ENCODE results near the gene ARHGEF12. TPM values are rescaled to one million over a fixed set of nuclear protein-coding genes. Genes with fewer than 3 reads are reported as not detected.

ARHGEF12 gene
- total and polyA plus RNA-seq, 2 experiments from 2014 or later, result 9.0 to 38.9 TPM

DNA sequence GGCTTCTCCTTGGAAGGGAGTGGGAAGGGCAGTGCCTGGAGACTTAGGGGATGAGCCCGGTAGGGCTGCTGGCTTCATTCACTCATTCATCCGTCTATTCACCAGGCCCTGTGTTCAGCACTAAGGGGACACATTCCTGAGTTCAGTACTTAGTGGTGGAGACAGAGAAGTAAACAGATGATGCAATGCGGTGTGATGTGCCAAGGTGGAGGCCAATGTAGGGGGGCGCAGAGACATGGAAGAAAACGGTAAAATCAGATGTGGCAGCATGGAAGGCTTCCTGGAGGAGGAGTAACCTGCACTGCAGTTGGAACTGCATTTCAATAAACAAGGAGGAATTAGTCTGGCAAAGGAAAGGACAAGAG lies 196.6 kb downstream of the ARHGEF12 start:
- Histone ChIP-seq H3K27ac (ENCODE audit: low read depth) (no peak overlapping the region), H3K36me3 (ENCODE audit: insufficient read depth) (no peaks in the 10 kb centered on the region), H3K4me2 (no peak overlapping the region), H3K9me2 (ENCODE audit: insufficient read depth) (no peaks in the 10 kb centered on the region), H3K79me2 (replicated peaks; ENCODE audit: insufficient read depth) (no peaks in the 10 kb centered on the region), H3K4me1 (ENCODE audit: insufficient read depth) (no peaks in the 10 kb centered on the region; the same call in 1 of the 2 replicates), H3K27me3 (ENCODE audit: insufficient read depth) (no peaks in the 10 kb centered on the region), H4K20me1 (replicated peaks; ENCODE audit: insufficient read depth) (no peaks in the 10 kb centered on the region), H2AFZ (no peak overlapping the region), H3F3A (replicated peaks; ENCODE audit: low read depth) (no peaks in the 10 kb centered on the region), H3K4me3 (no peak overlapping the region)
- peak; percentile 33 for ATAC-seq
- Mint-ChIP-seq H3K27ac (0 out of 2 replicates have a peak overlapping the region, but pooled peaks have one; percentile 1), H3K4me3 (no peak overlapping the region), H3K9me3 (peaks cover 7% of the 10 kb centered on the region; the same call in 2 of the 3 replicates), H3K27me3 (ENCODE audit: insufficient read depth, low read depth, poor library complexity) (peaks cover 12% of the 10 kb centered on the region), H3K36me3 (ENCODE audit: low read depth) (no peaks in the 10 kb centered on the region; the same call in 2 of the 3 replicates), H3K4me1 (peaks cover 8% of the 10 kb centered on the region)
- no peak for DNase-seq (ENCODE audit: low spot score)
- TF ChIP-seq JUNB (IDR thresholded peaks at IDR 0.05; ENCODE audit: unreplicated experiment), result no peak
- TF ChIP-seq STAT1 (IDR thresholded peaks at IDR 0.05; ENCODE audit: unreplicated experiment), result no peak
- TF ChIP-seq NANOG (IDR thresholded peaks at IDR 0.05; ENCODE audit: borderline replicate concordance), result no peak
- TF ChIP-seq, protein P1, sequence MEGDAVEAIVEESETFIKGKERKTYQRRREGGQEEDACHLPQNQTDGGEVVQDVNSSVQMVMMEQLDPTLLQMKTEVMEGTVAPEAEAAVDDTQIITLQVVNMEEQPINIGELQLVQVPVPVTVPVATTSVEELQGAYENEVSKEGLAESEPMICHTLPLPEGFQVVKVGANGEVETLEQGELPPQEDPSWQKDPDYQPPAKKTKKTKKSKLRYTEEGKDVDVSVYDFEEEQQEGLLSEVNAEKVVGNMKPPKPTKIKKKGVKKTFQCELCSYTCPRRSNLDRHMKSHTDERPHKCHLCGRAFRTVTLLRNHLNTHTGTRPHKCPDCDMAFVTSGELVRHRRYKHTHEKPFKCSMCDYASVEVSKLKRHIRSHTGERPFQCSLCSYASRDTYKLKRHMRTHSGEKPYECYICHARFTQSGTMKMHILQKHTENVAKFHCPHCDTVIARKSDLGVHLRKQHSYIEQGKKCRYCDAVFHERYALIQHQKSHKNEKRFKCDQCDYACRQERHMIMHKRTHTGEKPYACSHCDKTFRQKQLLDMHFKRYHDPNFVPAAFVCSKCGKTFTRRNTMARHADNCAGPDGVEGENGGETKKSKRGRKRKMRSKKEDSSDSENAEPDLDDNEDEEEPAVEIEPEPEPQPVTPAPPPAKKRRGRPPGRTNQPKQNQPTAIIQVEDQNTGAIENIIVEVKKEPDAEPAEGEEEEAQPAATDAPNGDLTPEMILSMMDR (conservative IDR thresholded peaks at IDR 0.05; ENCODE audit: low read depth in 2 of 2), result no peak
- TF ChIP-seq, protein P2, sequence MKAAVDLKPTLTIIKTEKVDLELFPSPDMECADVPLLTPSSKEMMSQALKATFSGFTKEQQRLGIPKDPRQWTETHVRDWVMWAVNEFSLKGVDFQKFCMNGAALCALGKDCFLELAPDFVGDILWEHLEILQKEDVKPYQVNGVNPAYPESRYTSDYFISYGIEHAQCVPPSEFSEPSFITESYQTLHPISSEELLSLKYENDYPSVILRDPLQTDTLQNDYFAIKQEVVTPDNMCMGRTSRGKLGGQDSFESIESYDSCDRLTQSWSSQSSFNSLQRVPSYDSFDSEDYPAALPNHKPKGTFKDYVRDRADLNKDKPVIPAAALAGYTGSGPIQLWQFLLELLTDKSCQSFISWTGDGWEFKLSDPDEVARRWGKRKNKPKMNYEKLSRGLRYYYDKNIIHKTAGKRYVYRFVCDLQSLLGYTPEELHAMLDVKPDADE (IDR thresholded peaks at IDR 0.05), result no peak
- TF ChIP-seq, protein P3, sequence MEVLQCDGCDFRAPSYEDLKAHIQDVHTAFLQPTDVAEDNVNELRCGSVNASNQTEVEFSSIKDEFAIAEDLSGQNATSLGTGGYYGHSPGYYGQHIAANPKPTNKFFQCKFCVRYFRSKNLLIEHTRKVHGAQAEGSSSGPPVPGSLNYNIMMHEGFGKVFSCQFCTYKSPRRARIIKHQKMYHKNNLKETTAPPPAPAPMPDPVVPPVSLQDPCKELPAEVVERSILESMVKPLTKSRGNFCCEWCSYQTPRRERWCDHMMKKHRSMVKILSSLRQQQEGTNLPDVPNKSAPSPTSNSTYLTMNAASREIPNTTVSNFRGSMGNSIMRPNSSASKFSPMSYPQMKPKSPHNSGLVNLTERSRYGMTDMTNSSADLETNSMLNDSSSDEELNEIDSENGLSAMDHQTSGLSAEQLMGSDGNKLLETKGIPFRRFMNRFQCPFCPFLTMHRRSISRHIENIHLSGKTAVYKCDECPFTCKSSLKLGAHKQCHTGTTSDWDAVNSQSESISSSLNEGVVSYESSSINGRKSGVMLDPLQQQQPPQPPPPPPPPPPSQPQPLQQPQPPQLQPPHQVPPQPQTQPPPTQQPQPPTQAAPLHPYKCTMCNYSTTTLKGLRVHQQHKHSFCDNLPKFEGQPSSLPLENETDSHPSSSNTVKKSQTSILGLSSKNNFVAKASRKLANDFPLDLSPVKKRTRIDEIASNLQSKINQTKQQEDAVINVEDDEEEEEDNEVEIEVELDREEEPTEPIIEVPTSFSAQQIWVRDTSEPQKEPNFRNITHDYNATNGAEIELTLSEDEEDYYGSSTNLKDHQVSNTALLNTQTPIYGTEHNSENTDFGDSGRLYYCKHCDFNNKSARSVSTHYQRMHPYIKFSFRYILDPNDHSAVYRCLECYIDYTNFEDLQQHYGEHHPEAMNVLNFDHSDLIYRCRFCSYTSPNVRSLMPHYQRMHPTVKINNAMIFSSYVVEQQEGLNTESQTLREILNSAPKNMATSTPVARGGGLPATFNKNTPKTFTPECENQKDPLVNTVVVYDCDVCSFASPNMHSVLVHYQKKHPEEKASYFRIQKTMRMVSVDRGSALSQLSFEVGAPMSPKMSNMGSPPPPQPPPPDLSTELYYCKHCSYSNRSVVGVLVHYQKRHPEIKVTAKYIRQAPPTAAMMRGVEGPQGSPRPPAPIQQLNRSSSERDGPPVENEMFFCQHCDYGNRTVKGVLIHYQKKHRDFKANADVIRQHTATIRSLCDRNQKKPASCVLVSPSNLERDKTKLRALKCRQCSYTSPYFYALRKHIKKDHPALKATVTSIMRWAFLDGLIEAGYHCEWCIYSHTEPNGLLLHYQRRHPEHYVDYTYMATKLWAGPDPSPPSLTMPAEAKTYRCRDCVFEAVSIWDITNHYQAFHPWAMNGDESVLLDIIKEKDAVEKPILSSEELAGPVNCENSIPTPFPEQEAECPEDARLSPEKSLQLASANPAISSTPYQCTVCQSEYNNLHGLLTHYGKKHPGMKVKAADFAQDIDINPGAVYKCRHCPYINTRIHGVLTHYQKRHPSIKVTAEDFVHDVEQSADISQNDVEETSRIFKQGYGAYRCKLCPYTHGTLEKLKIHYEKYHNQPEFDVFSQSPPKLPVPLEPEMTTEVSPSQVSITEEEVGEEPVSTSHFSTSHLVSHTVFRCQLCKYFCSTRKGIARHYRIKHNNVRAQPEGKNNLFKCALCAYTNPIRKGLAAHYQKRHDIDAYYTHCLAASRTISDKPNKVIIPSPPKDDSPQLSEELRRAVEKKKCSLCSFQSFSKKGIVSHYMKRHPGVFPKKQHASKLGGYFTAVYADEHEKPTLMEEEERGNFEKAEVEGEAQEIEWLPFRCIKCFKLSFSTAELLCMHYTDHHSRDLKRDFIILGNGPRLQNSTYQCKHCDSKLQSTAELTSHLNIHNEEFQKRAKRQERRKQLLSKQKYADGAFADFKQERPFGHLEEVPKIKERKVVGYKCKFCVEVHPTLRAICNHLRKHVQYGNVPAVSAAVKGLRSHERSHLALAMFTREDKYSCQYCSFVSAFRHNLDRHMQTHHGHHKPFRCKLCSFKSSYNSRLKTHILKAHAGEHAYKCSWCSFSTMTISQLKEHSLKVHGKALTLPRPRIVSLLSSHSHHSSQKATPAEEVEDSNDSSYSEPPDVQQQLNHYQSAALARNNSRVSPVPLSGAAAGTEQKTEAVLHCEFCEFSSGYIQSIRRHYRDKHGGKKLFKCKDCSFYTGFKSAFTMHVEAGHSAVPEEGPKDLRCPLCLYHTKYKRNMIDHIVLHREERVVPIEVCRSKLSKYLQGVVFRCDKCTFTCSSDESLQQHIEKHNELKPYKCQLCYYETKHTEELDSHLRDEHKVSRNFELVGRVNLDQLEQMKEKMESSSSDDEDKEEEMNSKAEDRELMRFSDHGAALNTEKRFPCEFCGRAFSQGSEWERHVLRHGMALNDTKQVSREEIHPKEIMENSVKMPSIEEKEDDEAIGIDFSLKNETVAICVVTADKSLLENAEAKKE (CRISPR knock-in tag; IDR thresholded peaks at IDR 0.05), result no peak
- TF ChIP-seq, protein P4, sequence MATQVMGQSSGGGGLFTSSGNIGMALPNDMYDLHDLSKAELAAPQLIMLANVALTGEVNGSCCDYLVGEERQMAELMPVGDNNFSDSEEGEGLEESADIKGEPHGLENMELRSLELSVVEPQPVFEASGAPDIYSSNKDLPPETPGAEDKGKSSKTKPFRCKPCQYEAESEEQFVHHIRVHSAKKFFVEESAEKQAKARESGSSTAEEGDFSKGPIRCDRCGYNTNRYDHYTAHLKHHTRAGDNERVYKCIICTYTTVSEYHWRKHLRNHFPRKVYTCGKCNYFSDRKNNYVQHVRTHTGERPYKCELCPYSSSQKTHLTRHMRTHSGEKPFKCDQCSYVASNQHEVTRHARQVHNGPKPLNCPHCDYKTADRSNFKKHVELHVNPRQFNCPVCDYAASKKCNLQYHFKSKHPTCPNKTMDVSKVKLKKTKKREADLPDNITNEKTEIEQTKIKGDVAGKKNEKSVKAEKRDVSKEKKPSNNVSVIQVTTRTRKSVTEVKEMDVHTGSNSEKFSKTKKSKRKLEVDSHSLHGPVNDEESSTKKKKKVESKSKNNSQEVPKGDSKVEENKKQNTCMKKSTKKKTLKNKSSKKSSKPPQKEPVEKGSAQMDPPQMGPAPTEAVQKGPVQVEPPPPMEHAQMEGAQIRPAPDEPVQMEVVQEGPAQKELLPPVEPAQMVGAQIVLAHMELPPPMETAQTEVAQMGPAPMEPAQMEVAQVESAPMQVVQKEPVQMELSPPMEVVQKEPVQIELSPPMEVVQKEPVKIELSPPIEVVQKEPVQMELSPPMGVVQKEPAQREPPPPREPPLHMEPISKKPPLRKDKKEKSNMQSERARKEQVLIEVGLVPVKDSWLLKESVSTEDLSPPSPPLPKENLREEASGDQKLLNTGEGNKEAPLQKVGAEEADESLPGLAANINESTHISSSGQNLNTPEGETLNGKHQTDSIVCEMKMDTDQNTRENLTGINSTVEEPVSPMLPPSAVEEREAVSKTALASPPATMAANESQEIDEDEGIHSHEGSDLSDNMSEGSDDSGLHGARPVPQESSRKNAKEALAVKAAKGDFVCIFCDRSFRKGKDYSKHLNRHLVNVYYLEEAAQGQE (IDR thresholded peaks at IDR 0.05; ENCODE audit: unreplicated experiment), result no peak
- TF ChIP-seq CREB1 (CRISPR knock-in tag; IDR thresholded peaks at IDR 0.05; ENCODE audit: low read depth), result no peak
- TF ChIP-seq EZH2 (IDR thresholded peaks at IDR 0.05; ENCODE audit: low read depth, unreplicated experiment), result no peak
- TF ChIP-seq ZNF331 (CRISPR knock-in tag; IDR thresholded peaks at IDR 0.05; ENCODE audit: low read depth), result no peak
- TF ChIP-seq EZH2phosphoT487 (IDR thresholded peaks at IDR 0.05; ENCODE audit: unreplicated experiment), result no peak
- TF ChIP-seq ZNF114 (CRISPR knock-in tag; IDR thresholded peaks at IDR 0.05), result no peak
- TF ChIP-seq POLR2AphosphoS5 (IDR thresholded peaks at IDR 0.05; ENCODE audit: low read depth), result no peak
